Cardiac muscle cell (in vitro differentiated cells and primary cell): ENCODE measurements around the gene PEX3. TPM values are rescaled to one million over a fixed set of nuclear protein-coding genes. Genes with fewer than 3 reads are reported as not detected.
A peak's percentile ranks its signal among the peaks of the same experiment; 100 is the strongest.
"Not testable (repeated sequence)": the region's sequence is repeated elsewhere in the genome, so short reads cannot be mapped to it uniquely, and the experiment has no call there.

Experiments used
- DNase-seq, 2 donors: peaks; one replicate each; pipeline versions ENCODE4 v3.0.0 to v3.0.0-alpha.2; 2010 to 2017; ENCODE audit warnings: low read depth in 1 of 2, low spot score in 1 of 2
- H3K27ac ChIP-seq: fragments of 200-600 bp; sonication (generic); 2 replicates; pipeline ENCODE4 v1.5.1; 2016
- H3K27me3 ChIP-seq: fragments of 200-600 bp; sonication (generic); 2 replicates; pipeline ENCODE4 v1.6.0; 2016; ENCODE audit warnings: control low read depth
- H3K36me3 ChIP-seq: fragments of 200-600 bp; sonication (generic); 2 replicates; pipeline ENCODE4 v1.5.1; 2016; ENCODE audit warnings: control low read depth
- H3K4me1 ChIP-seq: fragments of 200-600 bp; sonication (generic); 2 replicates; pipeline ENCODE4 v1.8.1; 2017; ENCODE audit warnings: low read depth, mild to moderate bottlenecking, mixed run types
- H3K4me3 ChIP-seq: fragments of 200-600 bp; sonication (generic); 2 replicates; pipeline ENCODE4 v1.5.1; 2016; ENCODE audit warnings: mild to moderate bottlenecking
- H3K9me3 ChIP-seq: fragments of 200-600 bp; sonication (generic); 2 replicates; pipeline ENCODE4 v1.5.1; 2017; ENCODE audit warnings: low read depth, mild to moderate bottlenecking, control low read depth
- polyA plus RNA-seq: library from polyadenylated mRNA; unstranded; fragments of >200 nt; fragmentation: Nextera tagmentation; extraction: Ambion mirVana; gene quantifications from 2 replicates; pipeline ENCODE4 v1.2.1, GENCODE V29; 2016
- total RNA-seq: library from RNA; depleted of rRNA; stranded (reverse); fragments of >200 nt; gene quantifications from 2 replicates; pipeline ENCODE4 v1.2.3, GENCODE V29; 2016
- TF ChIP-seq, protein P1 (sequence below): IDR thresholded peaks from 2 replicates; pipeline ENCODE4 v1.5.1; 2012; ENCODE audit warnings: low read depth, mild to moderate bottlenecking, low read length

PEX3 gene
- total and polyA plus RNA-seq, 2 experiments from 2014 or later = 8.9 to 34.9 TPM

DNA sequence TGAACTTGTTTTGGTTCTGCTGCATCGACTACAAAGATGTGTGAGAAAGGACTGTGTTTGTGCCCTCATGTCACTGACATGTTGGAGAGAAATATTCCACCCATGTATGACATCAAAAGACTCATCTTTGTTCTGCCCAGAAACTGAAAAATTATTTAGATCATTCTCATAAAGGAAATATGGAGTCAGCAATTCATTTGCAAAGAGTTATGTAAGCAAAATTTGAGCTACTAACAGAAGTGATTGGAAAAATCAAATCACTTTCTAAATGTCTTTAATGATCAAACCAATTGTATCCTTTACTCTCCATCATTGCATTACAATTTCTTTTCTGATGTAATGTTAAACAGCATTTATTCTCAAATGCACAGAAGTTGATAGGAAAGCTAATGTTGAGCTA lies 19.4 kb upstream of the PEX3 start:
- TF ChIP-seq, protein P1, sequence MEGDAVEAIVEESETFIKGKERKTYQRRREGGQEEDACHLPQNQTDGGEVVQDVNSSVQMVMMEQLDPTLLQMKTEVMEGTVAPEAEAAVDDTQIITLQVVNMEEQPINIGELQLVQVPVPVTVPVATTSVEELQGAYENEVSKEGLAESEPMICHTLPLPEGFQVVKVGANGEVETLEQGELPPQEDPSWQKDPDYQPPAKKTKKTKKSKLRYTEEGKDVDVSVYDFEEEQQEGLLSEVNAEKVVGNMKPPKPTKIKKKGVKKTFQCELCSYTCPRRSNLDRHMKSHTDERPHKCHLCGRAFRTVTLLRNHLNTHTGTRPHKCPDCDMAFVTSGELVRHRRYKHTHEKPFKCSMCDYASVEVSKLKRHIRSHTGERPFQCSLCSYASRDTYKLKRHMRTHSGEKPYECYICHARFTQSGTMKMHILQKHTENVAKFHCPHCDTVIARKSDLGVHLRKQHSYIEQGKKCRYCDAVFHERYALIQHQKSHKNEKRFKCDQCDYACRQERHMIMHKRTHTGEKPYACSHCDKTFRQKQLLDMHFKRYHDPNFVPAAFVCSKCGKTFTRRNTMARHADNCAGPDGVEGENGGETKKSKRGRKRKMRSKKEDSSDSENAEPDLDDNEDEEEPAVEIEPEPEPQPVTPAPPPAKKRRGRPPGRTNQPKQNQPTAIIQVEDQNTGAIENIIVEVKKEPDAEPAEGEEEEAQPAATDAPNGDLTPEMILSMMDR = no peak
- no peak overlapping the region for H3K27ac ChIP-seq
- H3K27me3 ChIP-seq = no peaks in the 10 kb centered on the region
- peaks cover 4% of the 10 kb centered on the region for H3K36me3 ChIP-seq
- no peak for DNase-seq
- no peak overlapping the region for H3K4me3 ChIP-seq
- no peaks in the 10 kb centered on the region for H3K9me3 ChIP-seq
- peaks cover 11% of the 10 kb centered on the region for H3K4me1 ChIP-seq

DNA sequence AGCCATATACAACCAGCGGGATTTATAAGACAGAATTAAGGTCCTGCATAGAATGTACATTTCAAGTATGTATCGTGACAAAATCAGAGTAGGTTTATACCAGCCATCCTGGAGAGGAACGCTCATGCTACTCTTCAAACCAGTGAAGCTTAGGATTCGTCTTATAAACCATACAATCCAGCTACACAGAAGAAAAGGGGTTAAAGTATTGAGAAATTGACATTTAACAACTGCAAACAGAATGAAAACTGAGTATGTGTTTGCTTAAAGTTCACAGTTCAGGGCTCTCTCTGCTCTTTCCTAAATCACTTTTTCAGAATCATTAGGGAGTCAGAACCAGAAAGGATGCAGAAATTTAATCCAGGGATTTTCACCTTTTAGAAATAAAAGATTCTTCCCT lies 18.0 kb upstream of the PEX3 start:
- TF ChIP-seq, protein P1 = no peak
- DNase-seq = no peak
- Histone ChIP-seq H3K9me3 (no peaks in the 10 kb centered on the region), H3K4me3 (no peak overlapping the region), H3K4me1 (peaks cover 11% of the 10 kb centered on the region), H3K36me3 (peaks cover 4% of the 10 kb centered on the region), H3K27ac (no peak overlapping the region), H3K27me3 (no peaks in the 10 kb centered on the region)

DNA sequence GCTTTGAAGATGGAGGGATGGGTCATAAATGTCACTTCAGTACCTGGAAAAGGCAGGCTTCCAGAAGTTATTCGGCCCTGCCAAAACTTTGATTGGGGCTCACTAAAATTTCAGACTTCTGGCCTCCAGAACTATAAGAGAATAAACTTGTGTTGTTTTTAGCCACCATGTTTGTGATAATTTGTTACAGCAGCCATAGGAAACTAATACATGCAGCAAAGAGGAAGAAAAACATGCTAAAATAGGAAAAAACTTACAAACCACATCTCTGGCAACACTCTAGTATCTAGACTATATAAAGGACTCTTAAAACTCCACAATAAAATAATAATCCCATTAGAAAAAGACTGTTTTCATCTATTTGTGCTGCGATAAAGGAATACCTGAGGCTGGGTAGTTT lies 9.6 kb upstream of the PEX3 start:
- Histone ChIP-seq H3K4me1 (no peaks in the 10 kb centered on the region), H3K27me3 (no peaks in the 10 kb centered on the region), H3K9me3 (no peaks in the 10 kb centered on the region), H3K36me3 (no peaks in the 10 kb centered on the region), H3K4me3 (no peak overlapping the region), H3K27ac (no peak overlapping the region)
- DNase-seq = no peak
- TF ChIP-seq, protein P1 = no peak

DNA sequence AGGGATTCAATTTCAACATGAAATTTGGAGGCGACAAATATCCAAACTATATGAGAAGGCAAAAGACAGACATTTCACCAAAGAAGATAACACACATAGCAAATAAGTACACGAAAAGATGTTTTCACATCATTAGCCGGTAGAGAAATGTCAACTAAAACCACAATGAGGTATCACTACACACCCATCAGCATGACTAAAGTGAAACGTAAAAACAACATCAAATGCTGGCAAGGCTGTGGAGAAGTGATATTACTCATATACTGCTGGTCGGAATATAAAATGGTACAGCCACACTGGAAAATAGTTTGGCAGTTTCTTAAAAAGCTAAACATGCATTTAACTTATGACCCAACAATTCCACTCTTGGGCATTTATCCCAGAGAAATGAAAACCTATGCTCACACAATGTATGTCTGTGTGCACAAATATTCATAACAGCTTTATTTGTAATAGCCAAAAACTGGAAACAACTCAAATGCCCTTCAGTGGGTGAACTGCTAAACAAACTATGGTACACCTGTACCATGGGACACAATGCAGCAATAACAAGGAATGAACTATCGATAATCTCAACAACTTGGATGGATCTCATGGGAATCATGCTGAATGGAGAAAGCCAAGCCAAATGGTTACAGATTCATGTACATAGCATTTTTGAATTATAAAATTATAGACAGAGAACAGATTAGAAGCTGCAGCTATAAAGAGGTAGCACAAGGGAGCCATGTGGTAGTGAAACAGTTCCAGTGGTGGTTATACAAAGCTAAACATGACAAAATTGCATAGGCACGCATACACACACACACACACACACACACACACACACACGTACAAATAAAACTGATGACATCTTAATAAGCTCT lies 8.7 kb upstream of the PEX3 start:
- no peaks in the 10 kb centered on the region for H3K4me1 ChIP-seq
- no peaks in the 10 kb centered on the region for H3K27me3 ChIP-seq
- peak in 1 of 2 donors; percentile 20 for DNase-seq
- no peak overlapping the region for H3K4me3 ChIP-seq
- TF ChIP-seq, protein P1 = no peak
- H3K27ac ChIP-seq = no peak overlapping the region
- no peaks in the 10 kb centered on the region for H3K9me3 ChIP-seq
- no peaks in the 10 kb centered on the region for H3K36me3 ChIP-seq

DNA sequence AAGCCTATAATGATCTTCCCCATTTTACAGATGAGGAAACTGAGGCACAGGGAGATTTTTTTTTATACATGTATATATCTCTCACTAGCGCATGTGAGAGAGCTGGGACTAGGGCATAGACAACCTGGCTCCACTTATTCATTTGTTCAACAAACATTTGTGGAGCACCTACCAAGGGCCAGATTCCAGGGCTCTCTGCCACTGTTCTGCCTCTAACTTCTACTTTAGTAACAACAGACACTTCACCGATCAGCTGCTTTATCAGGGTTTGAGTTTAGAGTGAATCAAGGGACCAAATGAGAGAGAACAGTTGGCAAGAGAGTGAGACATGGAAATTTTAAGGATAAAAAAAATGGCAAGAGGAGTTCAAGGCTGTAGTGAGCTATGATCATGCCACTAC lies 7.5 kb upstream of the PEX3 start:
- H3K9me3 ChIP-seq = no peaks in the 10 kb centered on the region
- no peak overlapping the region for H3K4me3 ChIP-seq
- H3K36me3 ChIP-seq = no peaks in the 10 kb centered on the region
- no peak overlapping the region for H3K27ac ChIP-seq
- no peaks in the 10 kb centered on the region for H3K27me3 ChIP-seq
- no peaks in the 10 kb centered on the region for H3K4me1 ChIP-seq
- DNase-seq = no peak
- TF ChIP-seq, protein P1 = no peak

DNA sequence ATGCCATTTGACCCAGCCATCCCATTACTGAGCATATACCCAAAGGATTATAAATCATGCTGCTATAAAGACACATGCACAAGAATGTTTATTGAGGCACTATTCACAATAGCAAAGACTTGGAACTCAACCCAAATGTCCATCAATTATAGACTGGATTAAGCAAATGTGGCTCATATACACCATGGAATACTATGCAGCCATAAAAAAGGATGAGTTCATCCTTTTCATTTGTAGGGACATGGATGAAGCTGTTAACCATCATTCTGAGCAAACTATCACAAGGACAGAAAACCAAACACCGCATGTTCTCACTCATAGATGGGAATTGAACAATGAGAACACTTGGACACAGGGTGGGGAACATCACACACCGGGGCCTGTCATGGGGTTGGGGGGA lies 2.7 kb upstream of the PEX3 start:
- H3K9me3 ChIP-seq, H3K4me3 ChIP-seq, H3K27ac ChIP-seq, H3K36me3 ChIP-seq, DNase-seq, H3K27me3 ChIP-seq: not testable (repeated sequence)
- H3K4me1 ChIP-seq = peaks cover 19% of the 10 kb centered on the region
